NCI-H226 (cell line): ENCODE measurements around the gene PLD2.
"Not testable (repeated sequence)": the region's sequence is repeated elsewhere in the genome, so short reads cannot be mapped to it uniquely, and the experiment has no call there.

Experiments used
- DNase-seq: peaks from one replicate; pipeline ENCODE4 v3.0.0-alpha.2; 2015

PLD2 gene

DNA sequence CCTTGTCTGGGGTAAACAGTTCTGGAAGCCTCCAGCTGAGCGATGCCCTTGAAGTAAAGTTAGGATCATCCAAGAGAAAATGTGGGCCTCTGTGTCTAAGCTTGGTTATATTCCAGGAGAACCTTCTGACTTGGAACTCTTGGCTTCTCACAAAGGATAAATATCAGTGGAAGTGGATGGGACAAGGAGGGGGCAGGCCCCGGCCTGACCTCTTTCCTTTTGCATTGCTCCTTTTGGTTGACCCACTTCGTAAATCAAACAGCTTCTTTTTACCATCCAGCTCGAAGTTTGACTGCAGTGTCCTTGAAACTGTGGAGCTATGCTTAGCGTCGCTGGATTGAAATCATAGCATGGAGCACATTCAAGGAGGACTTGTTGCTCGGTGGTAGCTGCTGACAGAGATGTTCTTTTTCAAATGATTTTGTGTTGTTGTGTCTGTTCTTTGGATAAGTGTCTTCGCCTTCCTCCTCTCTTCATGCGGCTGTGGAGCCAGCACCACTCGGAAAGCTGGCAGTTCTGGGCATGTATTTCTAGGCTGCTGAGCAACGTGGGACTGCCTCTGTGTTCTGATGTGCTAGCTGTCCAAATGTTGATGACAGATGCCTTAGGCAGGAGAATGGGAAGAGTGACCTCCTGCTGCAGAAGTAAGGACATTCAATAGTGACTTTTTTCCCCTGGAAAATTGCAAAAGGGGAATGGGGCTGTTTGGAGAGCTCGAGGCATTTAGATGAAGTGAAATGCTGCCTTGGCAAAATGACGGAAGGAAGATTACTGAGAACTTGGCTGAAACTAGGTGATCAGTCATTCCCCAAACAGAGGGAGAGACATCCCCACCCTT, 30.7 kb downstream of the PLD2 start:
- DNase-seq, result no peak

DNA sequence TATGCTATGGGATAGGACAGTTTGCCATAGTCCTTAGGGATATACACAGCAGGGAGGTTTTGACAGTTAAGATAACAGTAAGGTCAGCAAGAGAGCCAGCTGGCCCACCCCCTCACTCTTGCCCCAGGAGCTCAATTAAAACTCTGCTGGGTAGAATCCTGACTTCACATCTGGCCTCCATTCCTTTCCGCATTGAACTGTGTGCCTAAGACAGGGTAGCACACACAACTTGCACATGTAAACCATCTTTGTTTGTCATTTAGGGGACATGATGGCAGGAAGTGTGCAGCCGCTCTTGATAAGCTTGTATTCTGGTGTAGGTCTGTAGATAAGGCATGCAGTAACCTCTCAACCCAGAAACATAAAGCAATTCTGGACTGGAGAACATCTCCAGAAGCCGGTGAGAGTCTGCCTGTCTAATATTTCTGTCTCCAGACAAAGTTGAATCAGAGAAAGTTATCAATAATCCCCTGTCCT, 31.4 kb downstream of the PLD2 start:
- no peak for DNase-seq

DNA sequence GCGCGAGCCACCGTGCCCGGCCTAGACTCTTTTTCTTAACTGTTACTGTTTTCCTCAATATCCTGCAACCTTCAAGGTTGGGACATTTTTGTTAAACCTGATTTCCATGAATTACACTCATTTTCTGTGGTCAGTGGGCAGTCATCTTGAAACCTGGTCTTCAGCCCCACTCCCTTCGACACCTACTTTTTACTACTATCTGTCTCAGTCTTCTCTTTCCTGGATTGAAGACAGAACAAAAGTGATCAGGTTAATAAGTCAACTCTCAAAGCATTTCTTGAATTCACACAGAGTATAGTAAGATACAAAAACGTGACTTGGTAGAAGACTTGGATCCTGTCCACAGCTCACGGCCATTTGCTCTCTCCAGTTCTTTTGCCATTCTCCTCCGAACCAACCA, 32.3 kb downstream of the PLD2 start:
- no peak for DNase-seq

DNA sequence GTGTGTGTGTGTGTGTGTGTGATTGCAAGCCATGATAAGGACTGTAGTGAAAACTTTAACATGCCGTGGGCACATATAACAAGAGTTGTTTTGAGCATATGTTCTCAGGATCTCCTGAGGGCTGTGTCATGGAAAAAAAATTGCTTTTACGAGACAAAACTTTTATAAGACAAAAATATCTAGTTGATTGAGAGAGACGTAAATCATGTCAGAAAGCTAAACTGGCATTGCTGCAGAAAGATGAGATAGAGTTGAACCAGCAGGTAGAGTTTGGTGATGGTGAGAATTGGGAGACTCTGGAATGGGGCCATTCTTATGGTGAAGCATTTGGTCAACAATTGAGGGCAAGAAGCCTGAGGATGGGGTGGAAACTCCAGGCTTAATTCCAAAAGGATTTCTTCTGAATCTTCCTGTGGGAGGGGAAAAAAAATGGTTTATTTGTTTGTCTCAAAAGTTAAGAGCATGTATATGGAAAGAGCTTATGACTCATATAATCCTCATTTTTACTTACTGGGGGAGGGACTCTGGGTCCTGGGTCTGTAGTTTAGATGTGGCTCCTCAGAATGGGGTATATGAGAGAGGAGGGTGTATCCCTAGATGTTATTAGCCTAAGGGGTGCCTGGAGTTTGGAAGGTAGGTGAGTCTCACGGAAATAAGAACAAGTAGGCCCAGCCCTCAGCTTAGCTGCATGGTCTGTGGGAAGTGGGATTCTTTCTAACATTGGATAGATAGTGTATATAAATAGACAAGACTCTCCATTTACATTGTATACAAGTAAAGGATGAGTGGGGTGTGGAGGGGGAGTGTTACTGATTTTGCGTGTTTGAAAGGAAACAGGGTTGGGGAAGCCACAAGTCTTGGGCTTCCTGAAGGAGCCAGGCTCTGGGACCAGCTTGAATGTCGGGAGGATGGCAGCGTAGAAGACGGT, 33.3 kb downstream of the PLD2 start:
- no peak for DNase-seq

DNA sequence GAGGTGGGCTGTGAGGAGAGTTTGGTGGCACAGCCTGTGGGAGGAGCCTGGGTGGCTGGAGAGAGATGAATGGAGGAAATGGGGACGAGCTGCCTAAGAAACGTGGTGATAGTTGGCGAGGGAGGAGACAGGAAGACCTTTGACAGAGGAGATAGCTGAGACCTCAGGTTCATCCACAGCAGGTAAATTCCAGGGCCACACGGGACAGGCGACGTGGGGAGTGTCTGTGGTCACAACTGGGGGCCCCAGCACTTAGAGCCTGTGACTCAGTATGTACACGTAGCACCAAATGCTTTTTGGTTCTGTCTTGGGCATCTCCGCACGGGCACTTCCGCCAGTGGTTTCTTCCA, 33.9 kb downstream of the PLD2 start:
- DNase-seq, result no peak

DNA sequence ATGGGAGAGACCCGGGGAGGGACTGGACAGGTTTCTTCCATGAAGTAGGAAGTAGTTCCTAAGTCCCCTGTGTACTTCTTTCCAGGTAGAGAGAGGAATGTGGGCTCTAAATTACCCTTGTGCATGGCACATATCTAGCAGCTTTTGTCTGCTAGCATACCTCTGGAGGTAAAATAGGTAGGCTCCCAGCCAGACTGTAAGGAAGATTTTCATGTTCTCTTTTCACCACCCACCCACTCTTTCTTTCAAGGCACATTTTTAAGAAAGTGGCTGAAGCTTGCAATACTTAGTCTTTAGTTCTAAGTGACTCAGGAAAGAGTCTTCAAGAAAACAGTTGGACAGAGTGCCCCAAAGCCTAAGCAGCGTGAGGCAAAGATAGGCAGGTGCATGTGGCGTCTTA, 35.4 kb downstream of the PLD2 start:
- no peak for DNase-seq

DNA sequence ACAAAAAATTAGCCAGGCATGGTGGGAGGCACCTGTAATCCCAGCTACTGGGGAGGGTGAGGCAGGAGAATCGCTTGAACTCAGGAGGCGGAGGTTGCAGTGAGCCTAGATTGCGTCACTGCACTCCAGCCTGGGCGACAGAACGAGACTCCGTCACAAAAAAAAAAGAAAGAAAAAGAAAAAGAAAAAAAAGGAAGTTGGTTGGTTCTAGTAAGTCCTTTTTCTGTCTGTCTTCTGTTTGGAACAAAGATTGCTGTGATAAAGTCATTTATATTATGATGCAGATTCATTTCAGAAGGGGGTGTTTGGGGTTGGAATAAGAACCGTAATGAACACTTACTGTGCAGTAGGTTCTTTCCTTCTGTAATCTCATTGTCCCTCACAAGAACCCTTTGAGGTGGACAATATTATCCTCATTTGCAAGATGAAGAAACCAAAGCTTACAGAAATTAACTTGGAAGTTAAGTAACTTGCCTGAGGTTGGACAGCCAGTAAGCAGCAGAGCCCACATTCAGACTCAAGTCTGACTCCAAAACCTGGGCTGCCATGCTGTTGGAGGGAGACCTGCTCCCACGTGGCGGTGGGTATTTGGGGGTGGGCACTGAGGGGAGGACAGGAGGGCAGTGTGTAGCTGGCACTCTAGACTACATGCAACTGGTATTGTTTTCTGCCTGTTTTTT, 36.5 kb downstream of the PLD2 start:
- DNase-seq, result no peak

DNA sequence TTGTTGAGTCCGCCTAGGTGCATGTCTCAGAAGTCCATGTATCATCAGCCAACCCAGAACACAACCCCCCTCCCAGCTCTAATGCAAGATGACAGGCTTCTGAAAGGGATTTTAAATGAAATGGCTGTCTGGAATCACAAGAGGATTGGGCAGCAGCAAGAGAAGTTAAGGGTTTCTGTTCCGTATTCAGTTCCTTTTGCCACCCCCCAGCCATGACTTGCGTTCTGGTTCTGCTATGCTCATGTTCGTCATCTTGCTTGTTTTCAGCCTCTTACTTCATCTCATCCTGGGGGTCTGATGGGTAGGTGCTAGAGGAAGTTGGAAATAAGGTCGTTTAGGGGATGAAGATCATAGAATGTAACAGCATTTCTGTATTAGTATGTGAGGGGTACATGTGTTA, 38.2 kb downstream of the PLD2 start:
- DNase-seq, result no peak

DNA sequence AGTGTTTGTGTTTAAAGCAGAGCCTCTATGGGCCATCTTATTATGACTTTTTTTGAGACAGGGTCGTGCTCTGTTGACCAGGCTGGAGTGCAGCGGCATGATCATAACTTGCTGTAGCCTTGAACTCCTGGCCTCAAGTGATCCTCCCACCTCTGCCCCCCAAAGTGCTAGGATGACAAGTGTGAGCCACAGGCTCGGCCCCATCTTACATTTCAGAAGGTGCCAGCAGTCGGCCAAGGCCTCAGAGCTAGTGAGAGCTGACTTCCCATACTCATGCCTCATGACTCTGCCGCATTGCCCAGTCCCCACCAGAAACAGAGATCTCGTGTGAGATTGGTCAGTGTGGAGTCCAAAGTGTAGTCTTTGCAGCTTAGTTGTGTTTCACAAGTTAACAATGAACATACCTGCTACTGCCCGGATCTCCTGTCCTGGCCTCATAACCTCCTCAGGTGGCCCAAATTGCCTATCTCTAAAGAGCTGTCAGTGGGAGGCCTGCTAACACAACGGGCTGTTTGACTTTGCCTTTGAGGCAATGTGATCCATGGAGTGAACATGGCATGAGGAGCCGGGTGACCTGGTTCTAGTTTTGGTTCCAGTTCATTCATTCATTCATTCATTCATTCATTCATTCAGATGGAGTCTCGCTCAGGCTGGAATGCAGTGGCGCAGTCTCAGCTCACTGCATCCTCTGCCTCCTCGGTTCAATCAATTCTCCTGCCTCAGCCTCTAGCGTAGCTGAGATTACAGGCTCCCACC, 39.9 kb downstream of the PLD2 start:
- DNase-seq, result no peak

DNA sequence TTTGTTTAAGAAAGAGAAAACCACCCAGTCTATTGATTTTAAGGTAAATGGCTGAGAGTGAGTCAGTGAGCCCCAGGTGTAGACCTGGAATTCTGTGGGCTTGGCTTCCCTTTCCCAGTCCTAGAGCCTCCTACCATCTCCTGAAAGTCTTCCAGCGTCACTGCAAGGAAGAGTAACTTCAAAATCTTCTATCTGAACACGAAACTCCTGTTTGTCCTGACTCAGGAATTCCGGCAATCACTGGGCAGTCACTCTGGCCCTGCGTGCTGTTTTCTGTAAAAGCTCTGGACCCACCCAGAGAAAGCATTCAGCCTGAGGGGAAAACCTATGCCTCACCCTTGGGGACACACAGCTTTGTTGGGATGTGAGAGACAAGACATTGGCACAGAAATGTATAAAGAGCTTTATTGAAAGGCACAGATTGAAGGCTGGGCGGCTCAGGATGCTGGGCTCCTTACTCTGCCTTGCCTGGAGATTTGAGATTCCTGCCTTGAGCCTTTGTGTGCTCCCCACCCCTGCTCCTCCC, 42.1 kb downstream of the PLD2 start:
- DNase-seq, result no peak

DNA sequence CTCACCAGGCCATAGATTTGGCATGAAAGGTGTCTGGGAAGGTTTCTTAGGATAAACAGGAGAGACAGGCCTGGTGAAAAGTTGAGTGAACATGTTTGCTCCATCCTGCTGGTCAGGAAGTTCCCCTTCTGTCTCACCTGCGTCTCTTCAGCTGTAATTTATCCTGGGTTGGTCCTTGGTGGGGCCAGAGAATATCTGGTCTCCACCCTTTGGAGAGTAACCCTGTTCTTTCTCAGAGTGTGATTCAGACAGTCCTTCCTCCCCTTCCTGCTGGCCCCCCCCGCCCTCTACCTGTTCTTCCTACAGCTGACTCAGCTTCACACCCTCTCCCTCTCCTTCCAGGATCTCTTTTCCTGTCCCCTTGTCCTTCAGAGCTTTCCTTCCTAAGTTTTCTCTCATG, 43.3 kb downstream of the PLD2 start:
- no peak for DNase-seq

DNA sequence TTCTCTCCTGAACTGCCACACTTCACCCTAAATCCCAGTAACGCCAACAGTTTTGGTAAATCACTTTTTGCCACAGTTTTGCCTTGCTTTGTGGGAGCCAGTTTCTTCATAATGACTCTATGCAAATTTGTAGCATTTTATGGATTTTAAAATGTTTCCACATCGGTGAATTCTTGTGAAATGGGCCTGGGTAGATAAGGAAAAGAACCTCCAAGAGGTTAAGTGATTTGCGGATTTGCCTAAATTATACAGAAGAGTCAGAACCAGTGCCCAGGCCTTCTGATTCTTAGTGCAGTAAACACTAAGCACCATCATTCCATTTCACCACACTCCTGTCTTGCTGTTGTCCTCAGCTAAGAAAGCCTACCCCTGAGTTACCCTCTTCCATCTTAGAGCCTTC, 44.1 kb downstream of the PLD2 start:
- no peak for DNase-seq

DNA sequence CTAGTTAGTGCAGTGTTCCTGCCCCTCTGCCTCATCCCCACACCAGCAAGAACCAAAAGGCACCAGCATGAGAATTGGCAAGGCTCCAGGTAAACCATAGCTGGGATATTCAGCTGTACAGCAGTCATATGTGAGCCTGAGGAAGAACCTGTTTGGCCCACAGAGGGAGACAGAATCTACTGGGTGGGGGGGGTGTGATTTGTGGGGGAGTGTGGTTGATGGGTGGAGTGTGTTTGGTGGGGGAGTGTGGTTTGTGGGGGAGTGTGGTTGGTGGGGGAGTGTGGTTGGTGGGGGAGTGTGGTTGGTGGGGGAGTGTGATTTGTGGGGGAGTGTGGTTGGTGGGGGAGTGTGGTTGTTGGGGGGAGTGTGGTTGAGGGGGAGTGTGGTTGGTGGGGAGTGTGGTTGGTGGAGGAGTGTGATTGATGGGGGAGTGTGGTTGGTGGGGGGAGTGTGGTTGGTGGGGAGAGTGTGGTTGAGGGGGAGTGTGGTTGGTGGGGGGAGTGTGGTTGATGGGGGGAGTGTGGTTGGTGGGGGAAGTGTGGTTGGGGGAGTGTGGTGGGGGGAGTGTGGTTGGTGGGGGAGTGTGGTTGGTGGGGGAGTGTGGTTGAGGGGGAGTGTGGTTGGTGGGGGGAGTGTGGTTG, 45.7 kb downstream of the PLD2 start:
- DNase-seq, result peak; percentile 46

DNA sequence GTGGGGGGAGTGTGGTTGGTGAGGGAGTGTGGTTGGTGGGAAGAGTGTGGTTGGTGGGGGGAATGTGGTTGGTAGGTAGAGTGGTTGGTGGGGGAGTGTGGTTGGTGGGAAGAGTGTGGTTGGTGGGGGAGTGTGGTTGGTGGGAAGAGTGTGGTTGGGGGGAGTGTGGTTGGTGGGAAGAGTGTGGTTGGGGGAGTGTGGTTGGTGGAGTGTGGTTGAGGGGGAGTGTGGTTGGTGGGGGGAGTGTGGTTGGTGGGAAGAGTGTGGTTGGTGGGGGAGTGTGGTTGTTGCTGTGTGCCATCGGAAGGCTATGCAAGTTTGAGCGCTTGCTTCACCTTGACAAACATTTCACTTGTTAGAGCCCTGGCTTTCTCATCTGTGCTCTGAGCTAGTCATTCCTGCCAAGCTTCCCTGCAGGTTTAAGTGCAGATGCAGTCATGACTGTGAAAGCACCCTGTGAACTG, 46.3 kb downstream of the PLD2 start:
- DNase-seq, result no peak

DNA sequence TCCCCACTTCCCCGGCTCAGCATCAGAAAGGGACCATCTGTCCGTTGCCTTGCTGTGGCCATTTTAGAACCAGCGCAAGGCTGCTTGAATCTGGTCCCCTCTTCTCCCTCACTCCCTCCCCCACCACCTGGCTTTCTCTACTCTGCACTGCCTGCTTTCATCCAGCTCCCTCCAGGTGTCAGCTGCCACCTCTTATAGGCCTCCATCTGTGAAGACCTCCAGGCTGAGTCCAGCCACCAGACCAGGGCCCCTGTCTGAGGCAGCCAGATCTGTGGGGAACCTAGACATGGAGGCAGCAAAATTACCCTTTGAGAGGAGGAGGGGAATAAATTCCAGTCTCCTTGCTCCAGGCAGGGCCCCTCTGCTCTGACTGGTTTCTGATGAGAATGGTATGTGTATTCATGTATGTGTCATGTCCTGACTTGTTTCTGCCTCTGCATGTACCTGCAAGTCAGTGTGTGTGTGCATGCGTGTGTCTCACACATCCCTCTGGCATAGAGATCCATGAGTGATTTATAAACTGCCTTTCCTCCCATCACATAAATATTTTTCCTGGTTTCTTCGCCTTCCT, 47.2 kb downstream of the PLD2 start:
- DNase-seq, result peak; percentile 19

DNA sequence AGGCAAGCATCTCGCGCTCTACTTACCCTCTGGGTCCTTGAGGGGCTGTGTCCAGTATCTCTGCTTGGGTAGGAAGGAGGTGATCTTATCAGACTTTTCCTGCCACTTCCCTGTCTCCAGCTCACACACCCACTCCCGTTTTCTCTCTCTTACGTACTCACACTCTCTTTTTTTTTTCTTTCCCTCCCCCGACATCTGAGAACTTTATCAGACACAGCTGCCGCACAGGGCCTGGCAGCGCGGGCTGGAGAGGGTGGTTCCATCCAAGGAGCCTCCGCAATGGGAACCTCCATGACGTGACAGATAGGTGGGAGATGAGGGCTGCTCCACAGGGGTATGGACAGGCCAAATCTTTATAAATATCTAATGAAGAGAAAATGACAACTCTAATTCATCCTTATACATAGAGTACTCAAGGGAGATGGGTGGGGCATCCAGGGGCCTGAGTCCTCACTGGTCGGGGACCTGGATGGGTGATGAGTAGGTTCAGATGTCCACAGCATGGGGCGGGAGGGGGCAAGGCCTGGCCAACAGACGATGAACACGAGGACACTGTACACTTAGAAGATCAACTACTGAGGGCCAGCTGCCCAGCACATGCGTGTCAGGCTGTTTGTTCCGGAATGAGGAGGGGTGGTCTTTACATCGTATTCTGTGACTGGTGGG, 49.5 kb downstream of the PLD2 start:
- DNase-seq, result no peak

DNA sequence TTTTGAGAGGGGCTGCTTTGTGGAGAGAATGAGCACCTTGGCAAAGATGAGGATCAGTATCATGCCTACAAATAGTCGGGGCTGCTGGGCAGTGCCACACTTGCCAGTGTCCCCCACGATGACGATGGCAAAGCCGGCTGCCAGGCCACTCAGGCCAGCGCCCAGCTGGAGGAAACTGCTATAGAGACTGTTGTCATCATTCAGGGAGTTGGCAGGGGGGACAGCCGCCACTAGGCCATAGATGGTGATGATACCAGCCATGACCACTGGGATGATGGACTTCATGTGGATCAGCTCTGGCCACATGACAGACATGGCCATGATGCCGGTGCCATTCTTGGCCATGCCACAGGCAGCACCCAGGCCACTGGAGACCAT, 50.0 kb downstream of the PLD2 start:
- DNase-seq, result no peak

DNA sequence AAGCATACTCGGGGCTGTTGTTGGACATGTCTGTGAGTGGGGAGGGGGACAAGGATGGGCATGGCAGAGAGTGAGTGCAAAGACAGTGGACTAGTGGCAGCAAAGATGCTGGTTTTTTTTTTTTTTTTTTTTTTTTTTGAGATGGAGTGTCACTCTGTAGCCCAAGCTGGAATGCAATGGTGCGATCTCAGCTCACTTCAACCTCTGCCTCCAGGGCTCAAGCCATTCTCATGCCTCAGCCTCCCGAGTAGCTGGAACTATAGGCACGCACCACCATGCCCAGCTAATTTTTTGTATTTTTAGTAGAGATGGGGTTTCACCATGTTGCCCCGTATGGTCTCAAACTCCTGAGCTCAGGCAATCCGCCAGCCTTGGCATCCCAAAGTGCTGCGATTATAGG, 50.4 kb downstream of the PLD2 start:
- DNase-seq, result not testable (repeated sequence)

DNA sequence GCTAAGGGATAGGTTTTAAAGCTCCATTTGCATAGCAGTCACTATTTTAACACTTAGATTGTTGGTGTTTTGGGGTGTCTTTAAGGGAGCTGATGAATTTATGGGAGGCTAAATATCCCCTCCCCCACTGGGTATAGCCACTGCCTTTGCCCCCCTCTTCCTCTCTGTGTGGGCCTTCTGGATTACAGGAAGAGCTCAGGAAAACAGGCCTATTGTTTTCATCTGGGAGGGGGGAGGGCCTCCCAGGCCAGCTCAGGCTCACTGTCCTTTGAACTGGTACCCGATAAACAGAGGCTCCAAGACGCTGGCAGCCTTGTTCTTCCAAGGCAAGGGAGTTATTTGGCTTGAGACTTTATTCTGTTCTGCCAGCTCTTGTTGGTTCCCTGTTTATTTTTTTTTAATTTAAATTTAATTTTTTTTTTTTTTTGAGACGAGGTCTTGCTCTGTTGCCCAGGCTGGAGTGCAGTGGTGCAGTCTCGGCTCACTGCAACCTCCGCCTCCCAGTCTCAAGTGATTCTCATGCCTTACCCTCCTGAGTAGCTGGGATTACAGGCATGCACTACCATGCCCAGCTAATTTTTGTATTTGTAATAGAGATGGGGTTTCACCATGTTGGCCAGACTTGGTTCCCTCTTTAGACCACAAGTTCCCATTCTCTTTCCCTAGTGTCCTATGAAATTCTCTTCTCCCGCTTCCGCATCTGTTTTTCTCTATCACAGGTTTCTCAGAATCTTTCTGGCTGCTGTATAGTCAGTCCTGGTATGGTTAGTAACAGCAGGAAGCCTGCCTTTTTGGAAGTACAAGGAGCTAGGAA, 51.3 kb downstream of the PLD2 start:
- no peak for DNase-seq

DNA sequence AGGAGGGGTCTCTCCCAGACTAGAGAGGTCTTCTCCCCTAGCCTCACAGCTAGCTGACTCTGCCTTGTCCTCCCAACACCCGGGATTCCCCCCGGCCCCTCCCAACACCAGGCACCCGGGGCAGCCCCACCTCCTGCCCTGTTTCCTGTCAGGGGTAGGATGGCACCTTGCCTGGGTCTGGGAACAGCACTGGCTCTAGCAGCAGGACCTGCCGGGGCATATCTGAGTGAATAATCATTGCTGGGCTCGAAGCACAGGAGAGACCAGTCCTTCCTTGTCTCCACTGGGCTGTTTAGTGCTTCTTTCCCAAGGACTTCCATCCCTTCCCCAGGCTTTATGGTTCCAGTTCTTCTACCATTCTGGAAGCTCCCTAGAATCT, 51.9 kb downstream of the PLD2 start:
- DNase-seq, result peak; percentile 69
